ENCODE measurements around the gene ETV3L.

ETV3L gene

GRCh38 chr1:157110686-157111085 is 11.1 kb upstream of the ETV3L start:
- Histone ChIP-seq H3K27ac (ENCODE audit: low read length) (no peak overlapping the region), H3K4me3 (ENCODE audit: low read depth in 1 of 2, low read length in 2 of 2) (no peak overlapping the region), H3K36me3 (ENCODE audit: insufficient read depth, low read length) (no peaks in the 10 kb centered on the region), H3K27me3 (ENCODE audit: insufficient read depth, low read length, poor library complexity) (peaks cover 39% of the 10 kb centered on the region), H4K20me1 (ENCODE audit: insufficient read depth, low read length) (peaks cover 5% of the 10 kb centered on the region), H3K4me1 (ENCODE audit: insufficient read depth, low read length) (no peaks in the 10 kb centered on the region), H3K9ac (ENCODE audit: low read depth, low read length) (no peak overlapping the region), H3K4me2 (ENCODE audit: insufficient read depth, low read length) (no peak overlapping the region), H2AFZ (ENCODE audit: low read depth, low read length) (no peak overlapping the region), H3K79me2 (ENCODE audit: insufficient read depth, low read length) (no peaks in the 10 kb centered on the region), H3K9me3 (ENCODE audit: insufficient read depth, low read length, severe bottlenecking) (no peaks in the 10 kb centered on the region)
- TF ChIP-seq EZH2 (IDR thresholded peaks at IDR 0.05; ENCODE audit: borderline replicate concordance, low read depth, low read length, severe bottlenecking) (no peak), CTCF (IDR thresholded peaks at IDR 0.05; ENCODE audit: borderline replicate concordance, extremely low read depth, low read length, poor library complexity, severe bottlenecking) (no peak)
- ATAC-seq (ENCODE audit: insufficient read depth, low read depth) (no peak), DNase-seq (no peak)

- Histone ChIP-seq H3K79me2 (ENCODE audit: insufficient read depth, low read length) (no peaks in the 10 kb centered on the region), H3K4me1 (ENCODE audit: insufficient read depth, low read length) (no peaks in the 10 kb centered on the region), H3K4me3 (ENCODE audit: low read depth in 1 of 2, low read length in 2 of 2) (no peak overlapping the region), H3K27me3 (ENCODE audit: insufficient read depth, low read length, poor library complexity) (peaks cover 45% of the 10 kb centered on the region), H3K9ac (ENCODE audit: low read depth, low read length) (no peak overlapping the region), H2AFZ (ENCODE audit: low read depth, low read length) (no peak overlapping the region), H3K36me3 (ENCODE audit: insufficient read depth, low read length) (no peaks in the 10 kb centered on the region), H4K20me1 (ENCODE audit: insufficient read depth, low read length) (peaks cover 5% of the 10 kb centered on the region), H3K9me3 (ENCODE audit: insufficient read depth, low read length, severe bottlenecking) (no peaks in the 10 kb centered on the region), H3K27ac (ENCODE audit: low read length) (no peak overlapping the region), H3K4me2 (ENCODE audit: insufficient read depth, low read length) (no peak overlapping the region)
- DNase-seq (no peak), ATAC-seq (ENCODE audit: insufficient read depth, low read depth) (no peak)
- TF ChIP-seq CTCF (IDR thresholded peaks at IDR 0.05; ENCODE audit: borderline replicate concordance, extremely low read depth, low read length, poor library complexity, severe bottlenecking), result no peak
- no peak for TF ChIP-seq EZH2 (IDR thresholded peaks at IDR 0.05; ENCODE audit: borderline replicate concordance, low read depth, low read length, severe bottlenecking)
Observed at GRCh38 chr1:157110003-157110402, 10.4 kb upstream of the ETV3L start.

- ATAC-seq (ENCODE audit: insufficient read depth, low read depth) (no peak), DNase-seq (no peak)
- Histone ChIP-seq H3K27me3 (ENCODE audit: insufficient read depth, low read length, poor library complexity) (peaks cover 53% of the 10 kb centered on the region), H3K36me3 (ENCODE audit: insufficient read depth, low read length) (no peaks in the 10 kb centered on the region), H2AFZ (ENCODE audit: low read depth, low read length) (no peak overlapping the region), H3K9me3 (ENCODE audit: insufficient read depth, low read length, severe bottlenecking) (no peaks in the 10 kb centered on the region), H3K79me2 (ENCODE audit: insufficient read depth, low read length) (no peaks in the 10 kb centered on the region), H3K9ac (ENCODE audit: low read depth, low read length) (no peak overlapping the region), H3K4me1 (ENCODE audit: insufficient read depth, low read length) (no peaks in the 10 kb centered on the region), H3K27ac (ENCODE audit: low read length) (no peak overlapping the region), H4K20me1 (ENCODE audit: insufficient read depth, low read length) (peaks cover 5% of the 10 kb centered on the region), H3K4me2 (ENCODE audit: insufficient read depth, low read length) (no peak overlapping the region), H3K4me3 (ENCODE audit: low read depth in 1 of 2, low read length in 2 of 2) (no peak overlapping the region)
- TF ChIP-seq EZH2 (IDR thresholded peaks at IDR 0.05; ENCODE audit: borderline replicate concordance, low read depth, low read length, severe bottlenecking), result no peak
- no peak for TF ChIP-seq CTCF (IDR thresholded peaks at IDR 0.05; ENCODE audit: borderline replicate concordance, extremely low read depth, low read length, poor library complexity, severe bottlenecking)
Observed at GRCh38 chr1:157108448-157108847, 8.8 kb upstream of the ETV3L start.

- no peaks in the 10 kb centered on the region for H3K9me3 ChIP-seq (ENCODE audit: insufficient read depth, low read length, severe bottlenecking)
- H3K79me2 ChIP-seq (ENCODE audit: insufficient read depth, low read length), result no peaks in the 10 kb centered on the region
- H3K27ac ChIP-seq (ENCODE audit: low read length), result no peak overlapping the region
- H3K4me1 ChIP-seq (ENCODE audit: insufficient read depth, low read length), result no peaks in the 10 kb centered on the region
- no peak overlapping the region for H3K9ac ChIP-seq (ENCODE audit: low read depth, low read length)
- TF ChIP-seq EZH2 (IDR thresholded peaks at IDR 0.05; ENCODE audit: borderline replicate concordance, low read depth, low read length, severe bottlenecking), result no peak
- TF ChIP-seq CTCF (IDR thresholded peaks at IDR 0.05; ENCODE audit: borderline replicate concordance, extremely low read depth, low read length, poor library complexity, severe bottlenecking), result no peak
- H4K20me1 ChIP-seq (ENCODE audit: insufficient read depth, low read length), result peaks cover 5% of the 10 kb centered on the region
- H3K4me3 ChIP-seq (ENCODE audit: low read depth in 1 of 2, low read length in 2 of 2), result no peak overlapping the region
- ATAC-seq (ENCODE audit: insufficient read depth, low read depth) (no peak), DNase-seq (no peak)
- H3K27me3 ChIP-seq (ENCODE audit: insufficient read depth, low read length, poor library complexity), result peaks cover 52% of the 10 kb centered on the region
- H3K4me2 ChIP-seq (ENCODE audit: insufficient read depth, low read length), result no peak overlapping the region
- no peak overlapping the region for H2AFZ ChIP-seq (ENCODE audit: low read depth, low read length)
- no peaks in the 10 kb centered on the region for H3K36me3 ChIP-seq (ENCODE audit: insufficient read depth, low read length)
Observed at GRCh38 chr1:157107702-157108101, 8.1 kb upstream of the ETV3L start.

Data from DND-41 (cell line).